GM18507 (cell line): ENCODE results near the gene SLC38A3.

Source experiments
- DNase-seq: peaks from one replicate; pipeline ENCODE4 v3.0.0; 2011; ENCODE audit warnings: low read depth; ENCODE audit not compliant: insufficient read length; ENCODE audit errors: extremely low spot score
- FAIRE-seq: peaks from 2 replicates; lab custom pipeline; 2011; peaks lifted over from hg19 to GRCh38; lab: Jason Lieb, UNC

Gene SLC38A3

GRCh38 chr3:50204804-50205412, at the start of gene SLC38A3:
Gene SLC38A3, plus strand, starts transcription at chr3:50205271. Its CDS starts 8,929 bp downstream, at chr3:50214200.
- DNase-seq (no peak), FAIRE-seq (no peak)

- no peak for FAIRE-seq
- DNase-seq: no peak
These were observed 49.6 kb upstream of the SLC38A3 start for GRCh38 chr3:50155491-50155878.

- FAIRE-seq: no peak
These were observed 49.2 kb upstream of the SLC38A3 start for GRCh38 chr3:50155891-50156290.

GRCh38 chr3:50156549-50157493, 48.2 kb upstream of the SLC38A3 start:
- DNase-seq (no peak), FAIRE-seq (no peak)

More at GRCh38 chr3:50155891-50156290, 49.2 kb upstream of the SLC38A3 start:
- DNase-seq: no peak

GRCh38 chr3:50157827-50158529, 47.1 kb upstream of the SLC38A3 start:
- no peak for FAIRE-seq
- no peak for DNase-seq

- DNase-seq (no peak), FAIRE-seq (no peak)
These were observed 46.4 kb upstream of the SLC38A3 start for GRCh38 chr3:50158530-50159146.

- DNase-seq (no peak), FAIRE-seq (no peak)
These were observed 44.5 kb upstream of the SLC38A3 start for GRCh38 chr3:50160561-50160983.

- no peak for DNase-seq
- FAIRE-seq: no peak
These were observed 43.8 kb upstream of the SLC38A3 start for GRCh38 chr3:50161320-50161719.

- DNase-seq (no peak), FAIRE-seq (no peak)
These were observed 42.8 kb upstream of the SLC38A3 start for GRCh38 chr3:50162034-50162883.

GRCh38 chr3:50163572-50164455, 41.3 kb upstream of the SLC38A3 start:
- DNase-seq: no peak
- FAIRE-seq: no peak

GRCh38 chr3:50164481-50164880, 40.6 kb upstream of the SLC38A3 start:
- FAIRE-seq: no peak
- no peak for DNase-seq

GRCh38 chr3:50164984-50165909, 39.8 kb upstream of the SLC38A3 start:
- DNase-seq: no peak
- FAIRE-seq: no peak

GRCh38 chr3:50165910-50166538, 39.0 kb upstream of the SLC38A3 start:
- FAIRE-seq (no peak), DNase-seq (no peak)

- FAIRE-seq: no peak
These were observed 38.5 kb upstream of the SLC38A3 start for GRCh38 chr3:50166620-50167019.

GRCh38 chr3:50167069-50167840, 37.8 kb upstream of the SLC38A3 start:
- FAIRE-seq (no peak), DNase-seq (no peak)

More at GRCh38 chr3:50166620-50167019, 38.5 kb upstream of the SLC38A3 start:
- no peak for DNase-seq

GRCh38 chr3:50167841-50168209, 37.2 kb upstream of the SLC38A3 start:
- FAIRE-seq (no peak), DNase-seq (no peak)
